Peyer's patch (tissue), 4 donors: ENCODE results near the gene FRS3.

Experiments
- CTCF ChIP-seq, 6 experiments: fragments of 450-650 bp in 4 of 6; fragments of 200-600 bp in 2 of 6; sonication (generic) in 1 of 6; IDR thresholded peaks; one replicate each; pipeline ENCODE4 v1.5.1; 2017 to 2019; ENCODE audit warnings: antibody characterized with exemption in 6 of 6, mild to moderate bottlenecking in 3 of 6, moderate library complexity in 1 of 6
- POLR2A ChIP-seq, 2 donors: fragments of 450-650 bp; IDR thresholded peaks; one replicate each; pipeline ENCODE4 v1.5.1; 2017; ENCODE audit warnings: antibody characterized with exemption in 2 of 2, mild to moderate bottlenecking in 2 of 2, moderate library complexity in 2 of 2

GRCh38 chr6:41770381-41771057, 9.2 kb downstream of the FRS3 start:
- no peak for TF ChIP-seq CTCF (IDR thresholded peaks at IDR 0.05)
- no peak for TF ChIP-seq POLR2A (IDR thresholded peaks at IDR 0.05)
